ENCODE data around the gene RUNX1. TPM values are rescaled to one million over a fixed set of nuclear protein-coding genes. Genes with fewer than 3 reads are reported as not detected.
A peak's percentile ranks its signal among the peaks of the same experiment; 100 is the strongest.

RUNX1 gene
- total and polyA plus RNA-seq, 4 donors = 23.3 to 100 (median 33.4) TPM

- no peak for TF ChIP-seq CTCF (IDR thresholded peaks at IDR 0.05; ENCODE audit: control extremely low read depth, extremely low read depth)
- Histone ChIP-seq H3K9ac (ENCODE audit: insufficient read depth in 1 of 2, low read length in 2 of 2) (no peak overlapping the region), H3K9me3 (ENCODE audit: control insufficient read depth in 4 of 4, insufficient read depth in 3 of 4, low read length in 3 of 4) (peaks cover 0 to 5% (median 4%) of the 10 kb centered on the region in 4 donors), H3K27ac (ENCODE audit: low read depth in 1 of 2, low read length in 1 of 2) (peak overlapping the region in 1 of 2 donors; percentile 6), H3K36me3 (ENCODE audit: control insufficient read depth in 4 of 4, insufficient read depth in 4 of 4, low read length in 4 of 4) (no peaks in the 10 kb centered on the region), H3K27me3 (ENCODE audit: control insufficient read depth in 3 of 3, insufficient read depth in 3 of 3, low read length in 2 of 3) (no peaks in the 10 kb centered on the region), H3K4me3 (no peak overlapping the region), H3K4me1 (ENCODE audit: control insufficient read depth in 5 of 5, insufficient read depth in 5 of 5, low read length in 5 of 5) (peaks cover 0 to 17% (median 3%) of the 10 kb centered on the region in 5 donors)
- DNase-seq = no peak
- no peak for ATAC-seq (ENCODE audit: insufficient read depth, low FRiP score)
- WGBS, 2 donors = 78 to 83% methylated on average over 5 of the region's 5 CpGs
Observed at GRCh38 chr21:35072557-35072956, 23.5 kb upstream of the RUNX1 start.

GRCh38 chr21:35071347-35071746 is 22.2 kb upstream of the RUNX1 start:
- DNase-seq (no peak), ATAC-seq (ENCODE audit: insufficient read depth, low FRiP score) (no peak)
- Histone ChIP-seq H3K4me1 (ENCODE audit: control insufficient read depth in 5 of 5, insufficient read depth in 5 of 5, low read length in 5 of 5) (peaks cover 0 to 17% (median 3%) of the 10 kb centered on the region in 5 donors), H3K4me3 (no peak overlapping the region), H3K9me3 (ENCODE audit: control insufficient read depth in 4 of 4, insufficient read depth in 3 of 4, low read length in 3 of 4) (peaks cover 0 to 5% (median 4%) of the 10 kb centered on the region in 4 donors), H3K27me3 (ENCODE audit: control insufficient read depth in 3 of 3, insufficient read depth in 3 of 3, low read length in 2 of 3) (no peaks in the 10 kb centered on the region), H3K27ac (ENCODE audit: low read depth in 1 of 2, low read length in 1 of 2) (no peak overlapping the region), H3K36me3 (ENCODE audit: control insufficient read depth in 4 of 4, insufficient read depth in 4 of 4, low read length in 4 of 4) (no peaks in the 10 kb centered on the region), H3K9ac (ENCODE audit: insufficient read depth in 1 of 2, low read length in 2 of 2) (no peak overlapping the region)
- 83 to 94% methylated on average over 2 of the region's 2 CpGs for WGBS, 2 donors
- no peak for TF ChIP-seq CTCF (IDR thresholded peaks at IDR 0.05; ENCODE audit: control extremely low read depth, extremely low read depth)

GRCh38 chr21:35070436-35070835 is 21.3 kb upstream of the RUNX1 start:
- no peak overlapping the region for H3K4me3 ChIP-seq
- ATAC-seq (ENCODE audit: insufficient read depth, low FRiP score) (no peak), DNase-seq (no peak)
- H3K9me3 ChIP-seq (ENCODE audit: control insufficient read depth in 4 of 4, insufficient read depth in 3 of 4, low read length in 3 of 4) = peaks cover 0 to 5% (median 4%) of the 10 kb centered on the region in 4 donors
- H3K9ac ChIP-seq (ENCODE audit: insufficient read depth in 1 of 2, low read length in 2 of 2) = no peak overlapping the region
- no peaks in the 10 kb centered on the region for H3K27me3 ChIP-seq (ENCODE audit: control insufficient read depth in 3 of 3, insufficient read depth in 3 of 3, low read length in 2 of 3)
- no peaks in the 10 kb centered on the region for H3K36me3 ChIP-seq (ENCODE audit: control insufficient read depth in 4 of 4, insufficient read depth in 4 of 4, low read length in 4 of 4)
- WGBS, 2 donors = 54 to 65% methylated on average over 5 of the region's 5 CpGs
- peaks cover 0 to 17% (median 3%) of the 10 kb centered on the region in 5 donors for H3K4me1 ChIP-seq (ENCODE audit: control insufficient read depth in 5 of 5, insufficient read depth in 5 of 5, low read length in 5 of 5)
- H3K27ac ChIP-seq (ENCODE audit: low read depth in 1 of 2, low read length in 1 of 2) = no peak overlapping the region
- no peak for TF ChIP-seq CTCF (IDR thresholded peaks at IDR 0.05; ENCODE audit: control extremely low read depth, extremely low read depth)

- H3K27ac ChIP-seq (ENCODE audit: low read depth in 1 of 2, low read length in 1 of 2) = no peak overlapping the region
- no peaks in the 10 kb centered on the region for H3K27me3 ChIP-seq (ENCODE audit: control insufficient read depth in 3 of 3, insufficient read depth in 3 of 3, low read length in 2 of 3)
- 82 to 91% methylated on average over 4 of the region's 4 CpGs for WGBS, 2 donors
- peaks cover 0 to 3% (median 0%) of the 10 kb centered on the region in 5 donors for H3K4me1 ChIP-seq (ENCODE audit: control insufficient read depth in 5 of 5, insufficient read depth in 5 of 5, low read length in 5 of 5)
- no peak for ATAC-seq (ENCODE audit: insufficient read depth, low FRiP score)
- H3K9me3 ChIP-seq (ENCODE audit: control insufficient read depth in 4 of 4, insufficient read depth in 3 of 4, low read length in 3 of 4) = peaks cover 0 to 2% (median 0%) of the 10 kb centered on the region in 4 donors
- no peak for TF ChIP-seq CTCF (IDR thresholded peaks at IDR 0.05; ENCODE audit: control extremely low read depth, extremely low read depth)
- no peak overlapping the region for H3K4me3 ChIP-seq
- no peak overlapping the region for H3K9ac ChIP-seq (ENCODE audit: insufficient read depth in 1 of 2, low read length in 2 of 2)
- DNase-seq = no peak
- H3K36me3 ChIP-seq (ENCODE audit: control insufficient read depth in 4 of 4, insufficient read depth in 4 of 4, low read length in 4 of 4) = no peaks in the 10 kb centered on the region
Observed at GRCh38 chr21:35066824-35067223, 17.7 kb upstream of the RUNX1 start.

All from lung (tissue), 12 donors.